ENCODE data around the gene NDUFB2. TPM values are rescaled to one million over a fixed set of nuclear protein-coding genes. Genes with fewer than 3 reads are reported as not detected.

NDUFB2 gene
- total and polyA plus RNA-seq, 2 of the 13 experiments (the other 11 are each of a cell fraction or from before 2014, with no cell fraction given): 206 to 221 TPM

- TF ChIP-seq AHDC1 (CRISPR knock-in tag; IDR thresholded peaks at IDR 0.05; ENCODE audit: borderline replicate concordance) (peak; percentile 60; the same call in 1 of the 2 replicates), RFX5 (IDR thresholded peaks at IDR 0.05; ENCODE audit: low read depth, low read length) (no peak), HNRNPLL (IDR thresholded peaks at IDR 0.05; ENCODE audit: low read depth, low read length, poor library complexity, severe bottlenecking) (no peak), SUZ12 (IDR thresholded peaks at IDR 0.05; ENCODE audit: low read depth, low read length) (no peak), FOXO1 (CRISPR knock-in tag; IDR thresholded peaks at IDR 0.05) (peak; percentile 65; the same call in 1 of the 2 replicates), SOX6 (IDR thresholded peaks at IDR 0.05) (no peak), SOX6 (CRISPR knock-in tag; IDR thresholded peaks at IDR 0.05) (peak; percentile 78), HHEX (CRISPR knock-in tag; IDR thresholded peaks at IDR 0.05) (no peak), SETDB1 (CRISPR knock-in tag; IDR thresholded peaks at IDR 0.05; ENCODE audit: borderline replicate concordance) (no peak), IRF9 (CRISPR knock-in tag; IDR thresholded peaks at IDR 0.05; ENCODE audit: borderline replicate concordance) (no peak), ZNF138 (CRISPR knock-in tag; IDR thresholded peaks at IDR 0.05; ENCODE audit: low read depth) (no peak), KLF16 (CRISPR knock-in tag; IDR thresholded peaks at IDR 0.05) (no peak), ZNF543 (CRISPR knock-in tag; IDR thresholded peaks at IDR 0.05) (no peak), ZNF740 (CRISPR knock-in tag; IDR thresholded peaks at IDR 0.05) (no peak), NR2C2 (CRISPR knock-in tag; IDR thresholded peaks at IDR 0.05; ENCODE audit: borderline replicate concordance) (peak; percentile 52; the same call in 1 of the 2 replicates), ZNF761 (CRISPR knock-in tag; conservative IDR thresholded peaks at IDR 0.05) (no peak), NR2F2 (IDR thresholded peaks at IDR 0.05; ENCODE audit: borderline replicate concordance, low read depth) (peak; percentile 93), ARID4A (CRISPR knock-in tag; IDR thresholded peaks at IDR 0.05; ENCODE audit: borderline replicate concordance) (no peak; the same call in 1 of the 2 replicates), POLR2AphosphoS5 (IDR thresholded peaks at IDR 0.05; ENCODE audit: low read depth, low read length) (no peak), NR2F6 (IDR thresholded peaks at IDR 0.05) (peak; percentile 91), NR2F6 (CRISPR knock-in tag; IDR thresholded peaks at IDR 0.05) (peak; percentile 88)
These were observed 47.5 kb downstream of the NDUFB2 start (continued) for GRCh38 chr7:140744005-140744404.
